ENCODE results near the gene XRCC2.

DNA sequence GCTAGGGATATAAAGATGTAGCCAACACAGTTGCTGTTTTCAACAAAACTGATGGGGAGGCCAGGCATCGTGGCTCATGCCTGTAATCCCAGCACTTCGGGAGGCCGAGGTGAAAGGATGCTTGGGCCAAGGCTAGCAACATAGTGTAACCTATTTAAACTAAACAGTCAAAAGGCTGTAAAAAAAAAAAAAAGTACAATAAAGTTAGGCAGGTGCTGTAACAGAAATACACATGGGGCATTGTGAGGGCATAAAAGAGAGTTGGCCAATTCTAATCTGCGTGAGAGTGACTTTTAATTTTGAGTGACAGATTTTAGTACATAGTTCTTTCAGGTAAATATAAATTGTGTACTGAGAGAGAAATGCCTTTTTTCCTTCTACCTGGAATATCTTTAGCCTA is 6.2 kb downstream of the XRCC2 start:
- no peak for TF ChIP-seq POLR2A (IDR thresholded peaks at IDR 0.05)
- TF ChIP-seq, protein P1, sequence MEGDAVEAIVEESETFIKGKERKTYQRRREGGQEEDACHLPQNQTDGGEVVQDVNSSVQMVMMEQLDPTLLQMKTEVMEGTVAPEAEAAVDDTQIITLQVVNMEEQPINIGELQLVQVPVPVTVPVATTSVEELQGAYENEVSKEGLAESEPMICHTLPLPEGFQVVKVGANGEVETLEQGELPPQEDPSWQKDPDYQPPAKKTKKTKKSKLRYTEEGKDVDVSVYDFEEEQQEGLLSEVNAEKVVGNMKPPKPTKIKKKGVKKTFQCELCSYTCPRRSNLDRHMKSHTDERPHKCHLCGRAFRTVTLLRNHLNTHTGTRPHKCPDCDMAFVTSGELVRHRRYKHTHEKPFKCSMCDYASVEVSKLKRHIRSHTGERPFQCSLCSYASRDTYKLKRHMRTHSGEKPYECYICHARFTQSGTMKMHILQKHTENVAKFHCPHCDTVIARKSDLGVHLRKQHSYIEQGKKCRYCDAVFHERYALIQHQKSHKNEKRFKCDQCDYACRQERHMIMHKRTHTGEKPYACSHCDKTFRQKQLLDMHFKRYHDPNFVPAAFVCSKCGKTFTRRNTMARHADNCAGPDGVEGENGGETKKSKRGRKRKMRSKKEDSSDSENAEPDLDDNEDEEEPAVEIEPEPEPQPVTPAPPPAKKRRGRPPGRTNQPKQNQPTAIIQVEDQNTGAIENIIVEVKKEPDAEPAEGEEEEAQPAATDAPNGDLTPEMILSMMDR (IDR thresholded peaks at IDR 0.05 in 4 of 5, conservative IDR thresholded peaks at IDR 0.05 in 1 of 5), result no peak
